HG03097 (cell line): Measurements from ENCODE around the gene OR5H1.

Experiments
- ATAC-seq: cut with Tn5 transposase; IDR thresholded peaks from one replicate; pipeline ENCODE4 v1.9.1; 2021; ENCODE audit not compliant: unreplicated experiment, low FRiP score

OR5H1 gene

DNA sequence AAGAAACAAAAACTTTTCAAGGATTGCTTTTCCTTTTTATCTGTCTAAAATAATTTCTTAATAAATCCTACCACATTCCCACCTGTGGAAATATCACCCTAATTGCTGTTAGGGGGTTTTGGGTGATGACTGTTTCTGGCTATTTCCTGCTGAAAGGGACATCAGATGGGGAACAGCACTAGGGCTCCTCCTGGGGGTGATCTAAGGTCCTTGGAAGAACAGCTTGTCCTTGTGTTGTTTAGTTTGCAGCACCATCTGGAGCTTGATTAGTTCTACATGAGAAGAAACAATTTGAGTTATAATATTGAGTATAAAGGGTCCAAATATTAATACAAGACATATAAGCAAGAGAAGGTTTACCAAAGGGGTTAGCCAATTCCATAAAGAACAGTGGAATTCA is 54.7 kb downstream of the OR5H1 start:
- ATAC-seq, result no peak
